ENCODE measurements around the gene CD22. TPM values are rescaled to one million over a fixed set of nuclear protein-coding genes. Genes with fewer than 3 reads are reported as not detected.

CD22 gene
- total and polyA plus RNA-seq, 2 of the 13 experiments (the other 11 are each of a cell fraction or from before 2014, with no cell fraction given): 0.71 to 1.7 TPM

DNA sequence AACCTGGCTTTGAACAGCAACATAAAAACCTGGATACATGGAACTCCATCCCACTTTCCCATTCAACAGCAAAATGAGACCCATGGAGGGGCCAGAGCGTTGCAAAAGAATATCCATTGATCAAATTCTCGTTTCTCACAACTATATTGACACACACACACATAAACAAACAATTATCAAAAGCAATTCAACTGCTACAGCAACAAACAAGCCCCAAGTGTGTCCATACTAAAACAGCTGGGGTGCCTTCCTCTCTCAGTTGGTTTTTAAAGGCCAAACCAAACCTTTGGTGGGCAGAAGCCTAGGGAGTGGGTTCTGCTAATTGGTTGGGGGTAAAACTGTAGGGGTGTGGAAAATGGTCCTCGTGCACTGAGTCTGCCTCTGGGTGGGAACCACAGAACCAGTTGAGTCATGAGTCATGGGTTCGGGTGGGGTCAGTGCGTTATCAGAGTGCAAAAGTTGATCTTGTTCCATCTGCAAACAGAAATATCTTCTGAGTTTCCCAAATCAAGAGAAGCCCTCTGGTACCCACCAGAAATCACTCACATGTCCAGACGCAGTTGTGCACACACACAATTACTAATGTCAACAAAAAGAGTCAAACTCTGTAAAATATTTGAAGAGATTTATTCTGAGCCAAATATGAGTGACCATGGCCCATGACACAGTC, 60.3 kb downstream of the CD22 start (continued):
- TF ChIP-seq ZBED4 (CRISPR knock-in tag; IDR thresholded peaks at IDR 0.05; ENCODE audit: borderline replicate concordance) (no peak), ZFY (CRISPR knock-in tag; IDR thresholded peaks at IDR 0.05) (no peak), BRF2 (CRISPR knock-in tag; IDR thresholded peaks at IDR 0.05) (no peak), ELF1 (CRISPR knock-in tag; IDR thresholded peaks at IDR 0.05) (no peak), TIGD3 (CRISPR knock-in tag; IDR thresholded peaks at IDR 0.05; ENCODE audit: borderline replicate concordance) (no peak), PRPF4 (IDR thresholded peaks at IDR 0.05; ENCODE audit: low read depth, low read length, poor library complexity, severe bottlenecking) (no peak), HMGA1 (CRISPR knock-in tag; conservative IDR thresholded peaks at IDR 0.05) (no peak), SRSF9 (IDR thresholded peaks at IDR 0.05; ENCODE audit: borderline replicate concordance, insufficient read depth, low read depth, low read length, poor library complexity, severe bottlenecking) (no peak), ZNF546 (CRISPR knock-in tag; conservative IDR thresholded peaks at IDR 0.05) (no peak), SP5 (CRISPR knock-in tag; IDR thresholded peaks at IDR 0.05; ENCODE audit: borderline replicate concordance, low read depth) (no peak), NR2F2 (IDR thresholded peaks at IDR 0.05; ENCODE audit: borderline replicate concordance, low read depth) (0 out of 2 replicates have a peak, but pooled peaks have one; percentile 47), ZNF883 (CRISPR knock-in tag; IDR thresholded peaks at IDR 0.05; ENCODE audit: not compliant biosample characterization) (no peak), SALL2 (CRISPR knock-in tag; IDR thresholded peaks at IDR 0.05) (no peak), ZFP36L1 (CRISPR knock-in tag; IDR thresholded peaks at IDR 0.05) (no peak), HHEX (CRISPR knock-in tag; IDR thresholded peaks at IDR 0.05) (no peak; the same call in 1 of the 2 replicates), BORCS8-MEF2B (CRISPR knock-in tag; IDR thresholded peaks at IDR 0.05) (no peak), MTF1 (CRISPR knock-in tag; IDR thresholded peaks at IDR 0.05) (no peak)
- TF ChIP-seq, protein P1, sequence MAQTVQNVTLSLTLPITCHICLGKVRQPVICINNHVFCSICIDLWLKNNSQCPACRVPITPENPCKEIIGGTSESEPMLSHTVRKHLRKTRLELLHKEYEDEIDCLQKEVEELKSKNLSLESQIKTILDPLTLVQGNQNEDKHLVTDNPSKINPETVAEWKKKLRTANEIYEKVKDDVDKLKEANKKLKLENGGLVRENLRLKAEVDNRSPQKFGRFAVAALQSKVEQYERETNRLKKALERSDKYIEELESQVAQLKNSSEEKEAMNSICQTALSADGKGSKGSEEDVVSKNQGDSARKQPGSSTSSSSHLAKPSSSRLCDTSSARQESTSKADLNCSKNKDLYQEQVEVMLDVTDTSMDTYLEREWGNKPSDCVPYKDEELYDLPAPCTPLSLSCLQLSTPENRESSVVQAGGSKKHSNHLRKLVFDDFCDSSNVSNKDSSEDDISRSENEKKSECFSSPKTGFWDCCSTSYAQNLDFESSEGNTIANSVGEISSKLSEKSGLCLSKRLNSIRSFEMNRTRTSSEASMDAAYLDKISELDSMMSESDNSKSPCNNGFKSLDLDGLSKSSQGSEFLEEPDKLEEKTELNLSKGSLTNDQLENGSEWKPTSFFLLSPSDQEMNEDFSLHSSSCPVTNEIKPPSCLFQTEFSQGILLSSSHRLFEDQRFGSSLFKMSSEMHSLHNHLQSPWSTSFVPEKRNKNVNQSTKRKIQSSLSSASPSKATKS (CRISPR knock-in tag; IDR thresholded peaks at IDR 0.05): no peak
- TF ChIP-seq, protein P2, sequence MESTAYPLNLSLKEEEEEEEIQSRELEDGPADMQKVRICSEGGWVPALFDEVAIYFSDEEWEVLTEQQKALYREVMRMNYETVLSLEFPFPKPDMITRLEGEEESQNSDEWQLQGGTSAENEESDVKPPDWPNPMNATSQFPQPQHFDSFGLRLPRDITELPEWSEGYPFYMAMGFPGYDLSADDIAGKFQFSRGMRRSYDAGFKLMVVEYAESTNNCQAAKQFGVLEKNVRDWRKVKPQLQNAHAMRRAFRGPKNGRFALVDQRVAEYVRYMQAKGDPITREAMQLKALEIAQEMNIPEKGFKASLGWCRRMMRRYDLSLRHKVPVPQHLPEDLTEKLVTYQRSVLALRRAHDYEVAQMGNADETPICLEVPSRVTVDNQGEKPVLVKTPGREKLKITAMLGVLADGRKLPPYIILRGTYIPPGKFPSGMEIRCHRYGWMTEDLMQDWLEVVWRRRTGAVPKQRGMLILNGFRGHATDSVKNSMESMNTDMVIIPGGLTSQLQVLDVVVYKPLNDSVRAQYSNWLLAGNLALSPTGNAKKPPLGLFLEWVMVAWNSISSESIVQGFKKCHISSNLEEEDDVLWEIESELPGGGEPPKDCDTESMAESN (CRISPR knock-in tag; conservative IDR thresholded peaks at IDR 0.05): no peak

All from HepG2 (cell line).